Skin epidermis (tissue), 12 donors: ENCODE results near the gene ZC3H12D.
"Not testable (repeated sequence)": the region's sequence is repeated elsewhere in the genome, so short reads cannot be mapped to it uniquely, and the experiment has no call there.

ENCODE experiments used
- H3K27ac ChIP-seq, 21 experiments: fragments of 200-600 bp; sonication (generic) in 11 of 21; one replicate each; pipeline ENCODE4 v1.5.0; 2020; ENCODE audit warnings: mild to moderate bottlenecking in 3 of 21, inconsistent platforms in 2 of 21, moderate library complexity in 2 of 21
- H3K4me3 ChIP-seq, 7 experiments: fragments of 200-600 bp; sonication (generic) in 2 of 7; one replicate each; pipeline ENCODE4 v1.5.0; 2020; ENCODE audit warnings: inconsistent platforms in 2 of 7, mild to moderate bottlenecking in 2 of 7, moderate library complexity in 1 of 7

ZC3H12D gene

DNA sequence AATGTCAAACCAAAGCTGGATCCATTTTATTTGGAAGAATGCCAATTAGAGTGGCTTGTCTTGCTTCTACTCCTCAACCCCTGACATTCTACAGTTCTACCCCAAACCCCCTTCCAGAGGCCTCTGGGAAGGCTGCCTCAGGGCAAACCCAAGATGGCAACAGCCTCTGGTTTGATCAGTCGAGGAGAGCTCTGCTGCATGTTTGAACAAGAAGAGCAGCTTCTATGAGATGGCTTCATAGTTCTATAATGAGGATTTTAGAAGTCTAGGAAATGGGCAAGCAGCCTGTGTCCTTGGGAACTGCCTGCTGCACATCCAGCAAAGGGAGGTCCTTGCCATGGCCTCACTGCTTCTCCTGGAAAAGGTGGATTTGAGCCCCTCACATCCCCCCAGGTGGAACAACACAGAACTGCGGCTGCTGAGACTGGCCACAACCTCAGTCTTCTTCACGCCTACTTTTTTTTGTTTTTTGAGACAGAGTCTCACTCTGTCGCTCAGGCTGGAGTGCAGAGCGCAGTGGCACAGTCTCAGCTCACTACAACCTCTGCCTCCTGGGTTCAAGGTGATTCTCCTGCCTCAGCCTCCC lies 37.9 kb downstream of the ZC3H12D start:
- Histone ChIP-seq H3K27ac (no peak overlapping the region), H3K4me3 (no peak overlapping the region)

DNA sequence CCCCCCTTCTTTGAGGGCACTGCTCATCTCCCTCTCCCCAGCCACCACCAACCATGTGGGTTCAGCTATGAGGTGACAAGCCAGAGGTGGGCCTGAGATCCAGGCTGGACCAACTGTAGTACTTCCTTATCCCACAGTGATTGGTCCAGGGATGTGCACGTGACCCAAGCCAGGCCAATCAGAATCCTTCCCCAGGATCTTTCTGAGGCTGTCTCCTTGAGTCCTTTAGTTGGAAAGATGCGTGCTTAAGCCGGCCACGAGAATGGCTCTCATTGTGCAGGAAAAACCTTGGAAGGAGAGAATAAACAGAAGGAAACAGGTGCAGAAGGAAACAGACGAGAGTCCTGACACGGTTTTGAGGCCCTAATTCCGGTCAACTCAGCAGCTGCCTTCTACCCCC lies 39.2 kb downstream of the ZC3H12D start:
- Histone ChIP-seq H3K4me3 (no peak overlapping the region), H3K27ac (no peak overlapping the region)

DNA sequence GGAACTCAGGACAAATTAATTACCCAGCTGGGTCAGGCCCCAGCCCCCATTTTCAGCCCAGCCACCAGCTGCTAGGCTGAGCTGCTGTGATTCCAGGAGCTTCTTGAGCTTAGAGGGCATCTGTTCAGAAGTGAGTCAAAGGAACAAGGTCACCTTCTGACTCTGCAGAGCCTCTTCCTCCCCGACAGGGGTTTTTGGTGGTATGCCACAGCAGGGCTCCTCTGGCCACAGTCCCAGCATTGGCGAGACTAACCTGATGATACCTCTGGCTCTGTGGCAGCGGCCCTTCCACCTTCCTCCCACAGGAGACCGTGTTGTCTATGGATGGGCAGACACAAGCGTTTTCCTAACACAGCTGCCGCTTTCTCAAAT lies 39.7 kb downstream of the ZC3H12D start:
- Histone ChIP-seq H3K27ac (no peak overlapping the region), H3K4me3 (no peak overlapping the region)

DNA sequence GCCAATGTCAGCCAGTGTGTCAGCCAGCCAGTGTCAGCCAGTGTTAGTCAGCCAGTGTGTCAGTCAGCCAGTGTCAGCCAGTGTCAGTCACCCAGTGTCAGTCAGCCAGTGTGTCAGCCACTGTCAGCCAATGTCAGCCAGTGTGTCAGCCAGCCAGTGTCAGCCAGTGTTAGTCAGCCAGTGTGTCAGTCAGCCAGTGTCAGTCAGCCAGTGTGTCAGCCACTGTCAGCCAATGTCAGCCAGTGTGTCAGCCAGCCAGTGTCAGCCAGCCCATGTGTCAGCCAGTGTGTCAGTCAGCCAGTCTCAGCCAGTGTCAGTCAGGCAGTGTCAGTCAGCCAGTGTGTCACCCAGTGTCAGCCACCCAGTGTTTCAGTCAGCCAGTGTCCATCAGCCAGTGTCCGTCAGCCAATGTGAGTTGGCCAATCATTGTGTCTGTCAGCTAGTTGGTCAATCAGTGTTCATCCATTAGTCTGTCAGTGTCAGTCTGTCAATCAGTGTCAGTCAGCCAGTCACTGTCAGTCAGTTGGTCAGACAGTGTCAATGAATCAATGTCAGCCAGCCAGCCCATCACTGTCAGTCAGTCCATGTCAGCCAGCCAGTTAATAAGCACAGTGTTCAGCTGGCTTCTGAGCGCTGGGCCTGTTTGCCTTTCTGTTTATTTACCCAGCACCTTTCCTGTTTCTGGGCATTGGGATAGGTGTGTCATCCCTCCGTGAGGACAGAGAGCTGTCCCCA lies 40.3 kb downstream of the ZC3H12D start:
- H3K4me3 ChIP-seq, H3K27ac ChIP-seq: not testable (repeated sequence)

DNA sequence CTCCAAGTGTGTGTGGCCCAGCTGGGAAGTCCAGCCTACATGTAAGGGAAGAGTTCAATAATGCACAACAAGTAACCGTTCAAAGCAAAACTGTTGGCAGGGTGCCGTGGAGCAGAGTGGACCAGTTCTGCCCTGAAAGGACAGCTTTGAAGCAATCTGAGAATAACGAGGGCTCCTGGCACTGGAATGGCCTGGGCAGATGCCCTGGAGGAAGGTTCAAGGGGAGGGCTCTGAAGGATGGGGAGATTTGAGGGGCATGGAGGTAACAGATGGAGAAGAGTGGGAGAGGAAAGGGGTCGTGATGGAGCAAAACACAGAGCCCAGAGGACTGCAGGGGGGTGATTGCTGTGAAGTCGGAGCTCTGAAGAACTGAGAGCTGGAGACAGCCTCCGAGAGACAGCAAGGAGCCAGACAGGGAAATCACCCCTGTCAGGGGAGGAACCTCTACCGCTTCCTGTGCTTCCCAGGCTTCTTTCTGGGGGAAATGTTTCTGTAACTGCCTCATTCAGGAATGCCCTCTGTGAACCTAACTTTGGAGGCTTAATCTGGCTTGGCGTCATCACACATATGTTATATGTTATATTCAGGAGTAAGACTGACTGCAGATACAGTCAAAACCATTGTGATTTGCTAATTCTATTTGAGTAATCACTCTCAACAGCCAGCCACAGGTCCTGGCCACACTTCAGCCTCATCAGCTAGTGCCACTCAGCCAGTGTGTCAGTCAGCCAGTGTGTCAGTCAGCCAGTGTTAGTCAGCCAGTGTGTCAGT lies 41.2 kb downstream of the ZC3H12D start:
- Histone ChIP-seq H3K27ac (no peak overlapping the region), H3K4me3 (no peak overlapping the region)

DNA sequence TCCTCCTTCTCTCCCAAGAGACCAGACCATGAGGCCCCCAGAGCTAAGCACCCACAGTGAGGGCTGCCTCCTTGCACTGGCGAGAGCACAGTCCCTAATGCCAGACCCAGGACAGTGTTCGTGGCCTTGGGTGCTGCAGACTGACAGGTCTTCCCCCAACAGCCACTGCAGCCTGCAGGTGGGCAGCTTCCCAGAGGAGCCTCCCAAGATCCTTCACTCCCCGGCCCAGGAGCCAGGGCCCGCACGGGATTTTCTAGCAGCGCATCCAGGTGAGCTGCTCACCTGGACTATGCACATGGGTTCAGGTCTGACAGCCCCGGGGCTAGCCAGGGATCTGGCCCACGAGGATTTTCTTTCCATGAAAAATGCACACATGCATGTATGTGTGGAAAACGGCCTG lies 43.1 kb downstream of the ZC3H12D start:
- Histone ChIP-seq H3K4me3 (no peak overlapping the region), H3K27ac (no peak overlapping the region)

DNA sequence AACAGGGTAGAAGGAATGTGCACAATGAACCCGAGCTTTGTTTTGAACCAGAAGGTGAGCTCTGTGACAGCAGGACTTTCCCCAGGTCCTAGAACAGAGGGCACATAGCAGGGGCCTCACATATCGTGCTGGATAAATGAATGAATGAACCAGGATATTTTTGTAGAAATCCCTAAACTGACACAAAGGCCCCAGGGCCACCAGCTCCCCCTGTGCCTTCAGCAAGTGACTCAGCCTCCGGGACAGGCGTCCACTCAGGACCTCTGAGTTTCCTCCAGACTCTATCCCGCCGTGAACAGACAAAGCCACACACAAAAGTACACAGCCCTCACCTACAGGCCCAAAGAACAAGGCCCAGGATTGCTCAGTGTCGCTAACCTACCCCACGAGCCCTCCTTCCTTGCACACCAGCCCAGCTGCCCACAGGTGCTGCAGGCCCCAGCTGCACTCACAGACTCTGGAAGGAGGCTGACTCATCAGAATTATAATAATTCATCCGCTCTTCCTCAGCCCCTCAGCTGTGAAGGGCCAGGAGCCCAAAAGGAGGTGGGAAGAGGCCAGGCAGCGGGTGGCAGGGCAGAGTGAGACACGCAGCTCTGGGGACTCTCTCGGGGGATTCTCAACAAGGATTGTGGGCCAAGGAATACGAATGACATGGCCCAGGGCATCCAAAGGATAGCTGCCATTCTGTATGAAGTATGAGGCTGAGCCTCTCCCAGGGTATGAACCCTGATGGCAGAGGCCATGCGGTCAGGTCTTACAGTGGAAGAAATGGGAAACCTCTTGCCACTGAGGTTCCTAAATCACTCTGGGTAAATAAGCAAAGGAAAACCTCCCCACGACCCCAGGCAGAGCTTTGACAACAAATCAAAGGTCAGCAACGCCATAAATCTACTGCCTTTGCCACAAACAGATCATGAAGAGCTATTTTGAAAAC lies 43.8 kb downstream of the ZC3H12D start:
- H3K4me3 ChIP-seq, result no peak overlapping the region
- no peak overlapping the region for H3K27ac ChIP-seq

DNA sequence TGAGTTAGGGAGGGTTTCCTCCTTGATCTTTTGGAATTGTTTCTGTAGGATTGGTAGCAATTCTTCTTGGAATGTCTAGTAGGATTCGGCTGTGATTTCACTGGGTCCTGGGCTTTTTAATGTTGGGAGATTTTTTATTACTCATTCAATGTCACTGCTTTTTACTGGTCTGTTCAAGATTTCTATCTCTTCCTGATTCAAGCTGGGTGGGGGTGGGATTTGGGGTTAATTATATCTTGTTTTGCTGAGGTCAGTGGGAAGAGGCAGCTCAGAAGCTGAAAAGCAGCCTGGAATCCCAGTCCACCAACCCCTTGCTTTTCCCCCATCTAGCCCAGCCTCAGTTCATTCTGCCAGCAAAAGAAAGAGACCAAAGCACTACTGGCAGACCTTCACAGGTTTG lies 45.2 kb downstream of the ZC3H12D start:
- no peak overlapping the region for H3K27ac ChIP-seq
- no peak overlapping the region for H3K4me3 ChIP-seq

DNA sequence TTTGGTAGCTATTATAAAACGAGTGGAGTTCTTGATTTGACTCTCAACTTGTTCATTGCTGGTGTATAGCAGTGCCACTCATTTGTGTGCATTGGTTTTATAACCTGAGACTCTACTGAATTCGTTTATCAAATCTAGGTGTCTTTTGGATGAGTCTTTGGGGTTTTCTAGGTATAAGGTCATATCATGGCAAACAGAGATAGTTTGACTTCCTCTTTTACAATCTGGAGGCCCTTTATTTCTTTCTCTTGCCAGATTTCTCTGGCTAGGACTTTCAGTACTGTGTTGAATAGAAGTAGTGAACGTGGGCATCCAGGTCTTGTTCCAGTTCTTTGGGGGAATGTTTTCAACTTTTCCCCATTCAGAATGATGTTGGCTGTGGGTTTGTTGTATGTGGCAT lies 46.0 kb downstream of the ZC3H12D start:
- Histone ChIP-seq H3K4me3 (no peak overlapping the region), H3K27ac (no peak overlapping the region)

DNA sequence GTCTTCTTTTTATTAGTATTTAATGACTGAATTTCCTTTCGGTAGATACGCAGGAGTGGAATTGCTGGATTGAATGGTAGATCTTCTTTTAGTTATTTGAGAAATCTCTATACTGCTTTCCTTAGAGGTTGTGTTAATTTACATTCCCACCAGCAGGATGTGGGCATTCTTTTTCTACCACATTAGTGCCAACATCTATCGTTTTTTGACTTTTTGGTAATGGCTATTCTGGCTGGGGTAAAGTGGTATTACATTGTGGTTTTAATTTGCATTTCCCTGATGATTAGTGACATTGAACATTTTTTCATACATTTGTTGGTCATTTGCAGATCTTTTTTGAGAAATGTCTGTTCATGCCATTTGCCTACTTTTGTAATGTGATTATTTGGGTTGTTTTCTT lies 47.6 kb downstream of the ZC3H12D start:
- H3K4me3 ChIP-seq, result no peak overlapping the region
- no peak overlapping the region for H3K27ac ChIP-seq

DNA sequence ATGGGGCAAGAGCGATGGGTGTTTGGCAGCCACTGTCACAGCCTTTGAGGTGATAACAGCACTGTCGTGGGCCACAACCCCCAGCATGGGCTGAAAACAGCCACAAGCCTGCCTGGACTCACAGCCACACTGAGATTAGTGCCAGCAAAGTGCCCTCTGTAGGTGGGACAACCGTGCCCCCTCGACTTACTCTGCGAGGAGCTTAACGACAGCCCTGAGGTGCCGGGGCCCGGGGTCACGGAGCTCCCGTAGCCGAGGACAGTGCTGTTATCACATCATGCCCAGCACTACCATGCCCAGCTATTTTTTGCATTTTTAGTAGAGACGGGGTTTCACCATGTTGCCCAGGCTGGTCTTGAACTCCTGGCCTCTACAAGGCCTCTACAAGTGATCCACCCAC lies 48.2 kb downstream of the ZC3H12D start:
- no peak overlapping the region for H3K4me3 ChIP-seq

DNA sequence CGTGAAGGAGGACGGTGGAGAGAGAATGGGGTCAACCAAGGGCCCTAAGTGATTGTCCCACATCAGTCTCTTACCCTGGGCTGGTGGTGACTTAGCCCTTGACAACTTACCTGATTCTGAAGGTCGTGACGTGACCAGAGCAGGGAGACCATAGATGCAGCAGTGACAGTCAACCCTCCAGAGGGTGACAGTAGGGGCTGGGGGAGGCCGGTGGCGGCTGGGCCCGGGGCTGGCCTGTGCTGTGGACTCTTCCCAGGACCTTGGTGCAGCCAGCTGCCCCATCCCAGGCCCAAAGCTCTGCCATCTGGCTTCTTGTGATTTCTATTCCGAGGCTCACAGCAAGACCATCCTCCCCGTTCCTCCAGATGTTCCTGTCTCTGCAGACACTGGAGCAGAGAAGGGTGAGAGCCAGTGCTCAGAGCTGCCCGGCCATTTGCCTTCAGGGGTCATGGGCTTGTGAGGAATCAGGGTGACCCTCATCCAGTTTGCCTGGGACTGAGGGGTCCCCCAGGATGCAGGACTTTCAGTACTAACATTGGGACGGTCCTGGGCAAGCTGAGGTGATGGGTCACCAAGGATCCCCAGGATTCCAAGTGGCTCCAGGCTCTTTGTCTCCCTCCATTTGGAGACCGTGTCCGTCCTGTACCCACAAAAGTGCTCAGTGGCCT lies 48.8 kb downstream of the ZC3H12D start:
- Histone ChIP-seq H3K4me3 (no peak overlapping the region), H3K27ac (no peak overlapping the region)

More for the DNA sequence above, 48.2 kb downstream of the ZC3H12D start:
- H3K27ac ChIP-seq, result no peak overlapping the region

DNA sequence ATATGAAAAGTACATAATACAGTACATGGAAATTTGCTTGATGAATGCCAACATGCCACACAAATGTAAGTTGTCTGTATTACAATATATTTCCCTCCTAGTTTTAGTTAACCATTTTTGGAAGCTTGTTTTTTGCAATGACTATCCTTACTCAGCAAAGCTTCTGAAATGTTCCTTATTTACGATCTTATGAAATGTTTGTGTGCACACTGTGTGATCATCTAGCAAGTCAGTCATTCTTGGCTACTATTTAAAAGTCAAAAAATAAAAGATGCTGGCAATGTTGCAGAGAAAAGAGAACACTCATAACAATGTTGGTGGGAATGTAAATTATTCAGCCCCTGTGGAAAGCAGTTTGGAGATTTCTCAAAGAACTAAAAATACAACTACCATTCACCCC lies 50.9 kb downstream of the ZC3H12D start:
- Histone ChIP-seq H3K27ac (peak overlapping the region in 1 of 21 experiments; percentile 40), H3K4me3 (no peak overlapping the region)

DNA sequence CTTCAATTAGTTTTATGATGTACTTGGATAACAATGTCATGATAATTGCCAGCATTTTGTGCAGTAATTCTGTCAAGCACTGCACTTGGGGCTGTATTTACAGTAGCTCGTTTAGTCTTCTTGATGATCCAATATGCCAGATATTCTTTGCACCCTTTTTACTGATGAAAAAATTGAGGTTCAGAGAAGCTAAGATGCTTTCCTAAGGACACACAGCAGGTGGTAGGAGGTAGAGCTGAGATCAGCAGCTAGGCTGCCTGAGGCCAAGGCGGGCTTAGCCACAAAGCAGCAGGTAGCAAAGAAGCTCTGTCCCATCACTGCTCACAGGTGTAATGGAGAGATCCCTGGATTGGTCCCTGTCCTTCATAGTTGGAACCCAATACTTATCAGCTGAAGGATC lies 51.4 kb downstream of the ZC3H12D start:
- Histone ChIP-seq H3K27ac (peak overlapping the region in 1 of 21 experiments; percentile 40), H3K4me3 (no peak overlapping the region)

DNA sequence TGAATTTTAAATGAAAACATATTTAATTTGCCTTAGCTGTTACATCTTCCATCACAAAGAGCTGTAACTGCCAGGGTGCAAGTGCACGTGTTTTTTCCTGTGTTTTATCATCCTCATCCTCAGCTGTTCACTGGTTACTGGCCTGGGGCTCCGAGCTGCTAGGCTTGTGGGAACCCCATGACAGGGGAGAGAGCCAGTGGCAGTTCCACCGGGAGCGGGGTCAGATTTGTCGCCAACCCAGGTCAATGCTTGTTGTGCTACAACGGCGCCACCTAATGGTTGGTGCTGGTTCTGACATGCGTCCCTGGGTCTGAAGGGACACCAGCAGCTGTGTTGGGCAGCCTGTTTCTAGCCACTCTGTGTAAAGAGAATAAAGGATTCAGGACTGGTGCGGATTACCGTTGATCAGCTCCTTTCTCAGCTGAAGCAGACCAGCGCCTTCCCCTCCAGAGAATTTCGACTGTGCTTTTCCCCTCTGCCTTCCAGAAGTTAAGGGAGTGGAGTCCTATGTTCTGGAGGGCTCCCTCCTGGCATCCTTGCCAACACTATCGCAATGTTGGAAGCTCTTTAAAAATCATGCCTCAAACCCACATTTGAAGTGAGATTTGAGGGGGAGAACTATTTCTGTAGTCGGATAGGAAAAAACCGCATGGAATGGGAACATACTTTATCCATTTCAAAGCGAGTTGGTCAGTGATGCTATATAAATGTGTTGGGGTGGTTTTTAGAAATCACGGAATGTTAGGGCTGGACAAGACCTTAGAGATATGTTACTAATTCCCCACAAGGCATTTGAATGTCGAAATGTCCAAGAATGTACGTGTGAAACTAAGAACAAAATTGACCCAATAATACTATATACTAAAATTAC lies 52.7 kb downstream of the ZC3H12D start:
- Histone ChIP-seq H3K27ac (peak overlapping the region in 6 of 21 experiments; percentile 30 to 62 (median 45)), H3K4me3 (no peak overlapping the region)

DNA sequence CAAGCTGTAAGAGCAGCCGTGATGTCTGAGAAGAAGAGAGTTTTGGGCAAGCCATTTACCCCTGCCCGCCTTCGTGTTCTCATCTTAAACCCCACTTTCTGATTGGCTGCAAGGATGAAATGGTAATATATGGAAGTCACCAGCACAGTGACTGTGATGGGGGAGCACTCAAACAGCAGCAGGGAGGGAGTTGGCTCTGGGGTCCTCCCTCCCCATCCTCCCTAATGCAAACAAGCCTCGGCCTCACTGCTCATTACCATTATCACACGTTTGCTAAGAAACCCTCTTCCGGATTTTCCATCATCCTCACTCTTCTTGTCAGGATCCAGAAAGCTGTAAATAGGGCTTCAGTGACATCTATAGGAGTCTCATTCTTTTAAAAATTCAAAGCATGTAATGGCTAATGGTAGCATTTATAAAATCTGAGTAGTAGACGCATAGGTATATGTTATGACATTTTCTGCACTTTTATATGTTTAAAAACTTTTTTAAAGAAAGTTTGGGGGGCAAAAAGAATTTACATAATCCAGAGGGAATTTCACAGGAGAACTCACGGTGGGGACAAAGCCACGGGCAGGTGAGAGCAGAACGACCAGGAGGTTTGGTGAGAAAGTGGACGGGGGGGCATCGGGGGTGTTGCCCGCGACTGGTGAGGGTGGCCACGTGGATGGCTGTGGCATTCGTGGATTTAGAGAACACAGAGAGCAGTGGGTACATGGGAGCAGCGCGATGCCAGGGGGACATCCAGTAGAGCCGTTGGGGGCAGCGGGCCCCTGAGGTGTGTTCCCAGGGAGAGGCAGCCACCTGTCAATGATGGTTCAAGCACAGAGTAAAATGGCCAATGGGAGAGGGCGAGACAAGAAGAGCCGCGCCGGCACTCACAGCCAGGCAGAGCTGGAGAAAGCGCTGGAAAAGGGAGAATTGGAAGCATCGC lies 55.1 kb downstream of the ZC3H12D start:
- Histone ChIP-seq H3K27ac (no peak overlapping the region), H3K4me3 (no peak overlapping the region)

DNA sequence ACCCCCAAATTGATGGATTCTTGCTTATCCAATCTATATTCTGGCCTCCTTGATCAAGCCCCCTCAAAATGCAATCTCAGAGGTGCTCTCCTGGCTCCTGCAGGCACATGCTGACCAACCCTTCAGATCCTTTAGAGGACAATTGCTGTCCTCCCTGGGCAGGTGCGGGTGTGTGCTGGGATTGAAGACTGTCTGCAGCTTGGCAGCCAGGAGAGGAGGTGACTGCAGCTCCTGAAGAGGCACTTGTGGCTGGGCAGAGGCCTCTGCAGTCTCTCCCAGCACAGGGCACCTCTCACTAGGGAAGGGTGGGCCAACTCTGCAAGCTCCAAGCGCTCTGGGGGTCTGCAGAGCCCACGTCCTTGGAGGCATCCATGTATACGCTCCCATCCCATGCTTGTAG lies 56.2 kb downstream of the ZC3H12D start:
- no peak overlapping the region for H3K27ac ChIP-seq

More for the DNA sequence above, 56.2 kb downstream of the ZC3H12D start:
- H3K4me3 ChIP-seq, result no peak overlapping the region
